OCI-LY1 (cell line): Measurements from ENCODE around the gene GALNT13.

Source experiments
- H2AFZ ChIP-seq: fragments of 200-600 bp; sonication (generic), shearing (Covaris generic); 2 replicates; pipeline ENCODE4 v1.6.0; 2014; ENCODE audit warnings: antibody characterized with exemption, mild to moderate bottlenecking, low read length
- H3F3A ChIP-seq: fragments of 200-600 bp; sonication (generic), shearing (Covaris generic); 2 replicates; pipeline ENCODE4 v1.6.0; 2014; ENCODE audit warnings: mild to moderate bottlenecking, antibody characterized with exemption, low read length, moderate library complexity; ENCODE audit not compliant: insufficient read depth
- H3K27ac ChIP-seq: fragments of 200-600 bp; sonication (generic); 2 replicates; pipeline ENCODE4 v1.5.1; 2014; ENCODE audit warnings: low read length, mixed run types, mild to moderate bottlenecking, low read depth; ENCODE audit not compliant: poor library complexity, severe bottlenecking
- H3K27me3 ChIP-seq: fragments of 200-600 bp; sonication (generic); 2 replicates; pipeline ENCODE4 v1.6.0; 2014; ENCODE audit warnings: antibody characterized with exemption, mild to moderate bottlenecking, low read length, moderate library complexity; ENCODE audit not compliant: insufficient read depth
- H3K36me3 ChIP-seq: fragments of 200-600 bp; sonication (generic); 2 replicates; pipeline ENCODE4 v1.6.1; 2014; ENCODE audit warnings: mild to moderate bottlenecking, antibody characterized with exemption, low read length, moderate library complexity, mixed read lengths; ENCODE audit not compliant: insufficient read depth
- H3K4me1 ChIP-seq: fragments of 200-600 bp; sonication (generic); 2 replicates; pipeline ENCODE4 v1.5.1; 2014; ENCODE audit warnings: mild to moderate bottlenecking, low read length, moderate library complexity; ENCODE audit not compliant: insufficient read depth, severe bottlenecking
- H3K4me2 ChIP-seq: fragments of 200-600 bp; sonication (generic), shearing (Covaris generic); 2 replicates; pipeline ENCODE4 v1.6.1; 2014; ENCODE audit warnings: low read length
- H3K4me3 ChIP-seq: fragments of 200-600 bp; sonication (generic); 2 replicates; pipeline ENCODE4 v1.5.1; 2014; ENCODE audit warnings: low read length, low read depth, mild to moderate bottlenecking, mixed read lengths; ENCODE audit not compliant: poor library complexity, severe bottlenecking
- H3K79me2 ChIP-seq: fragments of 200-600 bp; shearing (Covaris generic); 2 replicates; pipeline ENCODE4 v1.6.1; 2016; ENCODE audit warnings: mixed run types, low read length, mixed read lengths; ENCODE audit not compliant: insufficient read depth
- H3K9ac ChIP-seq: fragments of 200-600 bp; sonication (generic), shearing (Covaris generic); 2 replicates; pipeline ENCODE4 v1.6.1; 2014; ENCODE audit warnings: mild to moderate bottlenecking, low read length, mixed read lengths
- H3K9me2 ChIP-seq: fragments of 200-600 bp; sonication (generic), shearing (Covaris generic); 2 replicates; pipeline ENCODE4 v1.6.1; 2014; ENCODE audit warnings: low read depth, mild to moderate bottlenecking, low read length, mixed read lengths
- H3K9me3 ChIP-seq: fragments of 200-600 bp; shearing (Covaris generic); 2 replicates; pipeline ENCODE4 v1.6.1; 2014; ENCODE audit warnings: low read length, mixed read lengths
- H4K20me1 ChIP-seq: fragments of 200-600 bp; sonication (generic), shearing (Covaris generic); 2 replicates; pipeline ENCODE4 v1.6.0; 2016; ENCODE audit warnings: mild to moderate bottlenecking, low read length; ENCODE audit not compliant: insufficient read depth
- EZH2 ChIP-seq: fragments of 200-600 bp; sonication (generic), shearing (Covaris generic); IDR thresholded peaks from 2 replicates; pipeline ENCODE4 v1.8.0; 2017; ENCODE audit warnings: borderline replicate concordance, mixed run types, mild to moderate bottlenecking, antibody characterized with exemption, low read length, moderate library complexity, mixed read lengths
- TF ChIP-seq, protein P1 (sequence below): fragments of 200-600 bp; sonication (generic), shearing (Covaris generic); IDR thresholded peaks from 2 replicates; pipeline ENCODE4 v1.5.1; 2017; ENCODE audit warnings: mild to moderate bottlenecking, antibody characterized with exemption, low read length, moderate library complexity, mixed read lengths

GALNT13 gene

DNA sequence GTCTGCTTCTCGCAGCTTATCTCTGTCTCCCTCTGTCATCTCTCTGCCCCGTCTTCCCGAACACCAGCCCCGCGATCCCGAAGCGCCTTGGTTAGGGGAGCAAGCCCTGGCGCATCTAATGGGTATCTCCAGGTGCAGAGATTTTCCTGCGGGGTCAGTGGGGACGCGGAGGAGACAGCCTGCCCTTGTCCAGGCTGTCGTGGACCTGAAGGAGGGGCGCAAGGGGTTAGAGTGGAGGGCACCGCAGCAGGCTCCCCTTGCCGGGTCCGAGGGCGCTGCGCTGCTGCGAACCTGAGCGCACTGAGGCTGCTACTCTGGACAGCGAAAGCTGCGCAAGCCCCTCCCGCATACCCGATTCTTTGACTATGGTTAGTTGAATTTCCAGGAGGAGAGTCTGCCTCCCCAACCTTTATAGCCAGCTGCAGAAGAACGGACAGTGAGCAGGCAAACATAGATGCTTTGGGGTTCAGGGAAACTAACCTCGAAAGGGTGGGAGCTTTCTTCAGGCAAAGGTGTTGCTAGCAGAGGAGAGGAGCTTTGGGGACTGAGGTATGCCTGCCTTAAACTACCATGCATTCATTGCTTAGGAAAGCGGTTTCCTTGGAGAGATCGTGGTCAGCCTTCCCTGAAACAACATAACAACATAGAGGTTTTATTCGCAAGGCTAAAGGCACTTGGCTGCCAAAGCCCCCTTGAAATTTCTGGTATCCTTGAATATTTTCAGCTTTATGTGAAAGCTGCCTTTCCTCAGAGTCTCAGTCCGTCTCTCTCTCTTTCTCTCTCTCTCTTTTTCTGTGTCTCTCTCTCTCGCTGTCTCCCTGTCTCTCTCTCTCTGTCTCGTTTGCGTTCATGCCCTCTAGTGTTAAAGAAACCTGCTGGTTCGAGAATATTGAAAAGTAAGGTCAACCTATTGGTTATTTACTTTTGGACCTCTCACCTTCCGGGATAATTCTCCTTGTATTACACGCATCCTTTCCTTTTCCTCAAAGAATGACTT lies 1.6 kb downstream of the GALNT13 start:
- H3K9ac ChIP-seq = no peak overlapping the region
- TF ChIP-seq, protein P1, sequence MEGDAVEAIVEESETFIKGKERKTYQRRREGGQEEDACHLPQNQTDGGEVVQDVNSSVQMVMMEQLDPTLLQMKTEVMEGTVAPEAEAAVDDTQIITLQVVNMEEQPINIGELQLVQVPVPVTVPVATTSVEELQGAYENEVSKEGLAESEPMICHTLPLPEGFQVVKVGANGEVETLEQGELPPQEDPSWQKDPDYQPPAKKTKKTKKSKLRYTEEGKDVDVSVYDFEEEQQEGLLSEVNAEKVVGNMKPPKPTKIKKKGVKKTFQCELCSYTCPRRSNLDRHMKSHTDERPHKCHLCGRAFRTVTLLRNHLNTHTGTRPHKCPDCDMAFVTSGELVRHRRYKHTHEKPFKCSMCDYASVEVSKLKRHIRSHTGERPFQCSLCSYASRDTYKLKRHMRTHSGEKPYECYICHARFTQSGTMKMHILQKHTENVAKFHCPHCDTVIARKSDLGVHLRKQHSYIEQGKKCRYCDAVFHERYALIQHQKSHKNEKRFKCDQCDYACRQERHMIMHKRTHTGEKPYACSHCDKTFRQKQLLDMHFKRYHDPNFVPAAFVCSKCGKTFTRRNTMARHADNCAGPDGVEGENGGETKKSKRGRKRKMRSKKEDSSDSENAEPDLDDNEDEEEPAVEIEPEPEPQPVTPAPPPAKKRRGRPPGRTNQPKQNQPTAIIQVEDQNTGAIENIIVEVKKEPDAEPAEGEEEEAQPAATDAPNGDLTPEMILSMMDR = no peak
- TF ChIP-seq EZH2 = no peak
- H2AFZ ChIP-seq = no peak overlapping the region
- no peak overlapping the region for H3K27ac ChIP-seq
- H3K79me2 ChIP-seq = no peaks in the 10 kb centered on the region
- no peaks in the 10 kb centered on the region for H3K9me3 ChIP-seq
- H4K20me1 ChIP-seq = no peaks in the 10 kb centered on the region
- H3K36me3 ChIP-seq = no peaks in the 10 kb centered on the region
- no peaks in the 10 kb centered on the region for H3K9me2 ChIP-seq
- H3K27me3 ChIP-seq = no peaks in the 10 kb centered on the region
- no peak overlapping the region for H3K4me3 ChIP-seq
- H3K4me1 ChIP-seq = no peaks in the 10 kb centered on the region
- H3F3A ChIP-seq = no peaks in the 10 kb centered on the region
- H3K4me2 ChIP-seq = no peak overlapping the region

DNA sequence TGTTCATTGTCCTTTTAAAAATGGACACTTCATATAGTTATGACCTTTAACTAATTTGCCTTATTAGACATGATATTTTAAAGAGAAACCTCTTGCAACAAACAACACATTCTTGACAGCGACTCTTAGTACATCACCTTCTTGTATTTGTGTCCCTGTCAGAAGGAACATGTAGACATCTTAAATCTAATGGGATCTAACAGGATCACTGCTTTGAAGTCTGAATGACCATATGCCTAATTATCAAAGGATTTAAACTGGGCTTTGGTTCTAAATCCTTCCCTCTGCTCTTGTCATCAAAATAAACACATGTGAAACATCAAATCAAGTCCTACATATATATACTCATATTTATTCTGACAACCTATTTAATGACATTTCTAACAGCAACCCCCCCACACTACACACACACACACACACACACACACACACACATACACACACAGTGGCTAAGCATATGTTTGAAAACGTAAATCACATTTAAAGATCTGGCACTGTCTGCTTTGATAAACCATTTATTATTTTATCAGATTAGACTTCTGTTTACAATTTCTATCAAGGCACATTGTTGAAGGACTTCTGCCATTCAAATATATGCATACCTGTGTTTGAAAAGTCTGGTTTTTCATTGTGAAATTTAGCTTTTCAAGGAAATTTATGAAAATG lies 4.2 kb downstream of the GALNT13 start:
- Histone ChIP-seq H2AFZ (no peak overlapping the region), H3K9me3 (no peaks in the 10 kb centered on the region), H3K79me2 (no peaks in the 10 kb centered on the region), H3K4me2 (no peak overlapping the region), H3K27ac (no peak overlapping the region), H4K20me1 (no peaks in the 10 kb centered on the region), H3K4me3 (no peak overlapping the region), H3K9ac (no peak overlapping the region), H3K27me3 (no peaks in the 10 kb centered on the region), H3K4me1 (no peaks in the 10 kb centered on the region), H3K9me2 (no peaks in the 10 kb centered on the region), H3K36me3 (no peaks in the 10 kb centered on the region), H3F3A (no peaks in the 10 kb centered on the region)
- TF ChIP-seq EZH2 = no peak
- TF ChIP-seq, protein P1 = no peak

DNA sequence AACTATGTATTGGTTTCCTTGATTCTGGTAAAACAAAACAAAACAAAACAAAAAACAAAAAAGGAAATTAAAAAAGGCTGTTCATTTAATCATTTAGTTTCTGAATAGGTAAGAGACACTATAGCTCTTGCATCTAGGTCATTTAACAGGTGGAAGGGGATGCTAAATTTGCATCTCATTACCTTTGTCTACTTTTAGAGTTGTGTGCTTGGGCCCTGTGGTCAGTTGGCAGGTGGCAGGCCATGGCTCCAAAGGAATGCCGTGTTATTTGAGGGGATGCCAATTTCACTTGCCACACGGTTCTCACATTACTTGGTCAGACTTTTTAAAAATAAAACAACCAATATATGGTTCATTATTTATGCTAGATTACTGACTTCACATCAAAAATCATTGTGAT lies 9.2 kb downstream of the GALNT13 start:
- Histone ChIP-seq H3K9me2 (no peaks in the 10 kb centered on the region), H3K4me1 (no peaks in the 10 kb centered on the region), H3K9me3 (no peaks in the 10 kb centered on the region), H3K27ac (no peak overlapping the region), H3K27me3 (no peaks in the 10 kb centered on the region), H3F3A (no peaks in the 10 kb centered on the region), H3K79me2 (no peaks in the 10 kb centered on the region), H3K36me3 (no peaks in the 10 kb centered on the region), H3K4me2 (no peak overlapping the region), H3K9ac (no peak overlapping the region), H2AFZ (no peak overlapping the region), H3K4me3 (no peak overlapping the region), H4K20me1 (no peaks in the 10 kb centered on the region)
- no peak for TF ChIP-seq EZH2
- TF ChIP-seq, protein P1 = no peak
